Uterus (tissue), 2 donors: ENCODE measurements around the gene DOCK4.

ENCODE experiments used
- POLR2A ChIP-seq, 2 donors: fragments of 450-650 bp; IDR thresholded peaks; one replicate each; pipeline ENCODE4 v1.6.1; 2016; ENCODE audit warnings: antibody characterized with exemption in 2 of 2, mild to moderate bottlenecking in 1 of 2, moderate library complexity in 1 of 2
- TF ChIP-seq, protein P1 (sequence below), 4 experiments: fragments of 200-600 bp in 2 of 4; fragments of 450-650 bp in 2 of 4; sonication (generic) in 2 of 4; IDR thresholded peaks; one replicate each; pipeline ENCODE4 v1.5.1; 2016 to 2019; ENCODE audit warnings: antibody characterized with exemption in 4 of 4, mild to moderate bottlenecking in 2 of 4, moderate library complexity in 1 of 4

DNA sequence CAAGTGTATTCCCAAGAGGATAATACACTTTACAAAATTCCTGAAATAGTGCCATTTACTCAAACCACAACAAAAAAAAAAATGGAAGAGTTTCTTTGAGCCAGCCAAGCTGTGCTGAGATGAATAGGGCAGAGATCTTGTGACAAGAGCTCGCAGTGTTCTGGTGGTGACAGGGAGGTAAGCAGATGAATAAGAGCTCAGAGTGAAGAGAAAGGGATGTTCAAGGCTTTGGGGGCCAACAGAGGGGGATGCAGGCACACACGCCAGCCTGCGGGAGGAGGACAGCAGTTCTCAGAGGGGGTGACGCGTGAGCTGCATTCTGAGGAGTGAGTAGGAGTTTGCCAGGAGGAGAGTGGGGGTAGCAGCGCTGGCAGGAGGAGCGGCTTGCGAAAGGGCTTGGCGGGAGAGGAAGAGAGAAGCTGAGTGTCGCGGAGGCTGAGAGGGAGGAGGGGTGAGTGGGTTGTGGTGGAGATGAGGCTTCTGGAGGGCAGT is 449.5 kb downstream of the DOCK4 start:
- TF ChIP-seq, protein P1, sequence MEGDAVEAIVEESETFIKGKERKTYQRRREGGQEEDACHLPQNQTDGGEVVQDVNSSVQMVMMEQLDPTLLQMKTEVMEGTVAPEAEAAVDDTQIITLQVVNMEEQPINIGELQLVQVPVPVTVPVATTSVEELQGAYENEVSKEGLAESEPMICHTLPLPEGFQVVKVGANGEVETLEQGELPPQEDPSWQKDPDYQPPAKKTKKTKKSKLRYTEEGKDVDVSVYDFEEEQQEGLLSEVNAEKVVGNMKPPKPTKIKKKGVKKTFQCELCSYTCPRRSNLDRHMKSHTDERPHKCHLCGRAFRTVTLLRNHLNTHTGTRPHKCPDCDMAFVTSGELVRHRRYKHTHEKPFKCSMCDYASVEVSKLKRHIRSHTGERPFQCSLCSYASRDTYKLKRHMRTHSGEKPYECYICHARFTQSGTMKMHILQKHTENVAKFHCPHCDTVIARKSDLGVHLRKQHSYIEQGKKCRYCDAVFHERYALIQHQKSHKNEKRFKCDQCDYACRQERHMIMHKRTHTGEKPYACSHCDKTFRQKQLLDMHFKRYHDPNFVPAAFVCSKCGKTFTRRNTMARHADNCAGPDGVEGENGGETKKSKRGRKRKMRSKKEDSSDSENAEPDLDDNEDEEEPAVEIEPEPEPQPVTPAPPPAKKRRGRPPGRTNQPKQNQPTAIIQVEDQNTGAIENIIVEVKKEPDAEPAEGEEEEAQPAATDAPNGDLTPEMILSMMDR (IDR thresholded peaks at IDR 0.05): no peak
- no peak for TF ChIP-seq POLR2A (IDR thresholded peaks at IDR 0.05)
